GM18507 (cell line): Measurements from ENCODE around the gene FCER2.

Source experiments
- DNase-seq: peaks from one replicate; pipeline ENCODE4 v3.0.0; 2011; ENCODE audit warnings: low read depth; ENCODE audit not compliant: insufficient read length; ENCODE audit errors: extremely low spot score
- FAIRE-seq: peaks from 2 replicates; lab custom pipeline; 2011; peaks lifted over from hg19 to GRCh38; lab: Jason Lieb, UNC

The FCER2 gene

GRCh38 chr19:7734220-7735203, 32.6 kb upstream of the FCER2 start:
- no peak for DNase-seq
- FAIRE-seq: no peak

GRCh38 chr19:7733376-7733775, 31.4 kb upstream of the FCER2 start:
- no peak for DNase-seq
- FAIRE-seq: no peak

- no peak for DNase-seq
- no peak for FAIRE-seq
These were observed 30.1 kb upstream of the FCER2 start, which contains the start of gene CLEC4G for GRCh38 chr19:7732045-7732444. Gene CLEC4G (minus strand): TSS chr19:7732110. CDS start chr19:7732102, 8 bp downstream.

- DNase-seq: no peak
- no peak for FAIRE-seq
These were observed 29.7 kb upstream of the FCER2 start for GRCh38 chr19:7731615-7732014.

- DNase-seq (no peak), FAIRE-seq (no peak)
These were observed 29.3 kb upstream of the FCER2 start for GRCh38 chr19:7731218-7731595.

GRCh38 chr19:7730286-7731217, 28.6 kb upstream of the FCER2 start:
- FAIRE-seq (no peak), DNase-seq (no peak)

GRCh38 chr19:7729831-7730285, 27.9 kb upstream of the FCER2 start:
- DNase-seq (no peak), FAIRE-seq (no peak)

- DNase-seq: no peak
- no peak for FAIRE-seq
These were observed 27.3 kb upstream of the FCER2 start for GRCh38 chr19:7729211-7729610.

- FAIRE-seq (no peak), DNase-seq (no peak)
These were observed 23.9 kb upstream of the FCER2 start for GRCh38 chr19:7725791-7726190.

- DNase-seq (no peak), FAIRE-seq (peak; percentile 24)
These were observed 20.3 kb upstream of the FCER2 start for GRCh38 chr19:7722231-7722651.

- DNase-seq (no peak), FAIRE-seq (no peak)
These were observed 18.4 kb upstream of the FCER2 start for GRCh38 chr19:7720351-7720750.

- DNase-seq (no peak), FAIRE-seq (peak; percentile 49)
These were observed 16.7 kb upstream of the FCER2 start for GRCh38 chr19:7718668-7719067.

- DNase-seq: no peak
- FAIRE-seq: no peak
These were observed 14.8 kb upstream of the FCER2 start for GRCh38 chr19:7716762-7717161.

GRCh38 chr19:7715671-7716070, 13.7 kb upstream of the FCER2 start:
- no peak for DNase-seq
- FAIRE-seq: no peak

GRCh38 chr19:7710616-7711015, 8.7 kb upstream of the FCER2 start:
- FAIRE-seq: no peak

GRCh38 chr19:7709932-7710460, 8.1 kb upstream of the FCER2 start:
- no peak for DNase-seq
- FAIRE-seq: no peak

More at GRCh38 chr19:7710616-7711015, 8.7 kb upstream of the FCER2 start:
- DNase-seq: no peak

GRCh38 chr19:7706955-7707456, 5.1 kb upstream of the FCER2 start:
- DNase-seq (no peak), FAIRE-seq (no peak)

GRCh38 chr19:7706188-7706954, 4.4 kb upstream of the FCER2 start:
- DNase-seq: no peak
- no peak for FAIRE-seq
